ENCODE measurements around the gene AGAP3. TPM values are rescaled to one million over a fixed set of nuclear protein-coding genes. Genes with fewer than 3 reads are reported as not detected.

AGAP3 gene
- total and polyA plus RNA-seq, 2 donors (not counting 1 experiment from before 2014, with no cell fraction given), result 21.1 to 22.3 TPM

GRCh38 chr7:151115121-151115835 lies 29.0 kb downstream of the AGAP3 start:
- H3K4me1 Mint-ChIP-seq, result peaks cover 10% of the 10 kb centered on the region
- intact Hi-C loops (cut with micrococcal nuclease), result no loop called here
- CTCF ChIA-PET, result interaction anchor here (0.6 to 1.6 kb wide), 4 partner anchors 8 to 670 kb away, joined by 3 read pairs; no protein-coding TSS in a partner anchor
- no peaks in the 10 kb centered on the region for H3K9me3 Mint-ChIP-seq (ENCODE audit: insufficient read depth)
- no peak overlapping the region for H3K27ac Mint-ChIP-seq
- H3K4me3 Mint-ChIP-seq, result peak overlapping the region; percentile 60
- WGBS (ENCODE audit: insufficient coverage), result 11% methylated on average over 114 of the region's 114 CpGs
- ATAC-seq (ENCODE audit: low read depth) (no peak), DNase-seq (no peak)
- Histone ChIP-seq H3K4me2 (replicated peaks; ENCODE audit: low read depth, low read length, poor library complexity, severe bottlenecking) (peak overlapping the region; percentile 44), H3K27me3 (replicated peaks in 1 of 4; ENCODE audit: control extremely low read depth in 1 of 4, control insufficient read depth in 3 of 4, insufficient read depth in 4 of 4, low read length in 3 of 4) (peaks cover 0 to 34% (median 8%) of the 10 kb centered on the region in 4 experiments), H3K4me1 (ENCODE audit: control insufficient read depth in 2 of 2, insufficient read depth in 2 of 2, low read length in 2 of 2) (peaks cover 0 to 6% of the 10 kb centered on the region in 2 donors), H3K27ac (ENCODE audit: low read length in 2 of 2) (no peak overlapping the region), H3K9me3 (ENCODE audit: control extremely low read depth in 1 of 3, control insufficient read depth in 2 of 3, insufficient read depth in 1 of 3, low read length in 2 of 3) (no peaks in the 10 kb centered on the region), H3K79me2 (ENCODE audit: control insufficient read depth, insufficient read depth, low read length) (no peaks in the 10 kb centered on the region), H3K36me3 (replicated peaks in 1 of 2; ENCODE audit: control extremely low read depth in 1 of 2, control insufficient read depth in 1 of 2, extremely low read depth in 1 of 2, insufficient read depth in 2 of 2, low read length in 1 of 2) (no peaks in the 10 kb centered on the region), H3K9ac (ENCODE audit: low read length) (no peak overlapping the region), H3K4me3 (ENCODE audit: control extremely low read depth in 1 of 5, extremely low read depth in 1 of 5, insufficient read depth in 1 of 5, low read depth in 2 of 5, low read length in 4 of 5) (no peak overlapping the region), H4K20me1 (ENCODE audit: control insufficient read depth, insufficient read depth, low read length, poor library complexity, severe bottlenecking) (peaks cover 6% of the 10 kb centered on the region), H2AFZ (ENCODE audit: insufficient read depth, low read depth, low read length, poor library complexity, severe bottlenecking) (no peak overlapping the region)
- POLR2A ChIA-PET, result no interaction called here
- TF ChIP-seq CTCF (IDR thresholded peaks at IDR 0.05) (no peak), EZH2 (IDR thresholded peaks at IDR 0.05; ENCODE audit: borderline replicate concordance, insufficient read depth, low read depth, low read length, poor library complexity, severe bottlenecking) (no peak)
- peaks cover 20% of the 10 kb centered on the region for H3K27me3 Mint-ChIP-seq

DNA sequence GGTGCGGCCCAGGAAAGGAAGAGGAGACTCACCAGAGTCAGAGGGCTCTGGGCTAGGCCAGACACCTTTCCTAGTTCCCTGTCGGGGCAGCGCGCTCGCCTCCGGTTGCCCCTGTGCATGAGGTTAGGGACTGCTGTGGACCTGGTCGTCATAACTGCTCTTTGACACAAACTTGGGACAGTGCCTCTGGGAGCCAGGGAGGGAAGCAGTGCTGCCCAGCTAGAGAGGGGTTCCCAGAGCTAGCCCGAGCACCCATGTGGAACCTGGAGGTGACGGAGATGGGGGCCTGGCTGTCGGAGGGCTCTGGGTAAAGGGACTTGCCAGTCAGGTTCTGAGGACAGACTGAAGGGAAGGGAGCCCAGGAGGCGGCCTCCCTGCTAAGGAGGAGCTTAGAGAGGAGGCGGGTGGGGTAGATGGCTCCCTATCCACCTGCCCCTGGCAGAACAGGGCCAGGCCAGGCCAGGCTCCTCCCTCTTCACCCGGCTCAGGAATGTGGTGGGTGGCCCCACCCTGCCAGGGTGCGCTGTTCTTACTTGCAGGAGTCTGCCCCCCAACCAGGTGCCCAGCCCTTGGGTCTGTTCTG lies 29.7 kb downstream of the AGAP3 start:
- Histone ChIP-seq H3K27me3 (replicated peaks in 1 of 4; ENCODE audit: control extremely low read depth in 1 of 4, control insufficient read depth in 3 of 4, insufficient read depth in 4 of 4, low read length in 3 of 4) (peaks cover 0 to 29% (median 7%) of the 10 kb centered on the region in 4 experiments), H3K9me3 (ENCODE audit: control extremely low read depth in 1 of 3, control insufficient read depth in 2 of 3, insufficient read depth in 1 of 3, low read length in 2 of 3) (no peaks in the 10 kb centered on the region), H4K20me1 (ENCODE audit: control insufficient read depth, insufficient read depth, low read length, poor library complexity, severe bottlenecking) (peaks cover 6% of the 10 kb centered on the region), H3K27ac (ENCODE audit: low read length in 2 of 2) (no peak overlapping the region), H3K4me1 (ENCODE audit: control insufficient read depth in 2 of 2, insufficient read depth in 2 of 2, low read length in 2 of 2) (peaks cover 0 to 3% of the 10 kb centered on the region in 2 donors), H3K9ac (ENCODE audit: low read length) (no peak overlapping the region), H3K4me3 (ENCODE audit: control extremely low read depth in 1 of 5, extremely low read depth in 1 of 5, insufficient read depth in 1 of 5, low read depth in 2 of 5, low read length in 4 of 5) (no peak overlapping the region), H3K36me3 (replicated peaks in 1 of 2; ENCODE audit: control extremely low read depth in 1 of 2, control insufficient read depth in 1 of 2, extremely low read depth in 1 of 2, insufficient read depth in 2 of 2, low read length in 1 of 2) (no peaks in the 10 kb centered on the region), H2AFZ (ENCODE audit: insufficient read depth, low read depth, low read length, poor library complexity, severe bottlenecking) (no peak overlapping the region), H3K4me2 (replicated peaks; ENCODE audit: low read depth, low read length, poor library complexity, severe bottlenecking) (peak overlapping the region; percentile 44), H3K79me2 (ENCODE audit: control insufficient read depth, insufficient read depth, low read length) (no peaks in the 10 kb centered on the region)
- ATAC-seq (ENCODE audit: low read depth) (no peak), DNase-seq (no peak)
- H3K4me3 Mint-ChIP-seq, result peak overlapping the region; percentile 60
- intact Hi-C loops (cut with micrococcal nuclease), result no loop called here
- ChIA-PET POLR2A (no interaction called here), CTCF (interaction anchor here (0.9 kb wide), 1 partner anchor 9 kb away, joined by 3 read pairs; no protein-coding TSS in a partner anchor)
- peaks cover 17% of the 10 kb centered on the region for H3K27me3 Mint-ChIP-seq
- H3K27ac Mint-ChIP-seq, result no peak overlapping the region
- H3K9me3 Mint-ChIP-seq (ENCODE audit: insufficient read depth), result no peaks in the 10 kb centered on the region
- 93% methylated on average over 13 of the region's 14 CpGs for WGBS (ENCODE audit: insufficient coverage)
- peaks cover 10% of the 10 kb centered on the region for H3K4me1 Mint-ChIP-seq
- TF ChIP-seq EZH2 (IDR thresholded peaks at IDR 0.05; ENCODE audit: borderline replicate concordance, insufficient read depth, low read depth, low read length, poor library complexity, severe bottlenecking) (no peak), CTCF (IDR thresholded peaks at IDR 0.05) (no peak)
